Brain microvascular endothelial cell (primary cell): Measurements from ENCODE around the gene KCNMA1.

ENCODE experiments used
- DNase-seq: peaks from one replicate; pipeline ENCODE4 v3.0.0-alpha.2; 2020
- H3K27ac ChIP-seq: fragments of 250-450 bp; sonication (Bioruptor Pico); 2 replicates; pipeline ENCODE4 v1.5.1; 2020; ENCODE audit warnings: mild to moderate bottlenecking, moderate library complexity
- H3K27me3 ChIP-seq: fragments of 250-450 bp; sonication (Bioruptor Pico); replicated peaks from 2 replicates; pipeline ENCODE4 v1.5.1; 2020; ENCODE audit warnings: mild to moderate bottlenecking
- H3K36me3 ChIP-seq: fragments of 250-450 bp; sonication (Bioruptor Pico); replicated peaks from 2 replicates; pipeline ENCODE4 v1.5.1; 2020; ENCODE audit warnings: mild to moderate bottlenecking
- H3K4me3 ChIP-seq: 2 replicates; pipeline ENCODE4 v1.5.1; 2011; ENCODE audit warnings: low read depth, mild to moderate bottlenecking, control low read depth, low read length, moderate library complexity
- CTCF ChIP-seq: IDR thresholded peaks from 2 replicates; pipeline ENCODE4 v1.5.1; 2011; ENCODE audit warnings: low read depth, mild to moderate bottlenecking, moderate library complexity, low read length, control low read depth, inconsistent platforms; ENCODE audit errors: missing control alignments
- in situ Hi-C: cut with HindIII; loops from 2 replicates; pipeline ENCODE4 v1.10.0; 2017; ENCODE audit warnings: low sequenced_read_pairs, low pct_ligation_motif_present

KCNMA1 gene

GRCh38 chr10:77010430-77010829 is 627.2 kb downstream of the KCNMA1 start:
- no peaks in the 10 kb centered on the region for H3K36me3 ChIP-seq
- no peak for DNase-seq
- H3K27me3 ChIP-seq, result no peaks in the 10 kb centered on the region
- no peak for TF ChIP-seq CTCF
- no peak overlapping the region for H3K4me3 ChIP-seq
- in situ Hi-C loops, result no loop called here
- no peak overlapping the region for H3K27ac ChIP-seq

GRCh38 chr10:77007834-77008233 is 629.8 kb downstream of the KCNMA1 start:
- H3K36me3 ChIP-seq, result no peaks in the 10 kb centered on the region
- no peak overlapping the region for H3K4me3 ChIP-seq
- no peak overlapping the region for H3K27ac ChIP-seq
- no peaks in the 10 kb centered on the region for H3K27me3 ChIP-seq
- no peak for DNase-seq
- in situ Hi-C loops, result no loop called here
- TF ChIP-seq CTCF, result no peak

DNA sequence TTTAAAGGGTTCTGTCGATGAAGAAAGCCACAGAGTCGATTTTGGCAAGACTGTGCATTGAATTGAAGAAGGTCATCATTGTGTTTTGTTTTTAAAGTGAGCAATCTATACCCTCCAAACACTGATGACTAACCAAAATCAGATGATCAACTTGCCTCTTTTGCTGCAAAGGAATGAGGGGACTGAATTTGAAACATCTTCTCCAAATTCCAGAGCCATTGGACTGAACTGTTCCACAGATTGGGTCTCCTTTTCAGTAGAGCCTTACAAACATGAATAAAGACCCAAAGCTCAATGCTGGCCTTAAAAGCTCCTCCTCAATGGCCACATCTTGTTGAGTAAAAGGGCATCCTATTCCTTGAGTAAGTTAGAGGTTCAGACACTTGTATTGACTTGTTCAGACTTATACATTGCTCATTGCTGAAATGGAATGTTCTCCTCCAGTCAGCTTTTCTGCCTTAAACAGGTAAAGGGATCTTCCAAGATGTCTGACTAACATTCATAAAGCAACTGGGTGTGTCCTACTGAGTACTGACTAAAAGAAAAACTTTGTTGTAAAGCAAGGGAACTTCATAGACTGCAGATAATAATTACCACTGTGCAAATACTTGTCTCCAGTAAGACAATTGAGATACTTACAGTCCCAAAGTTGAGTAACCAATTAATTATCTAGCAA is 630.6 kb downstream of the KCNMA1 start:
- Histone ChIP-seq H3K27me3 (no peaks in the 10 kb centered on the region), H3K27ac (no peak overlapping the region), H3K36me3 (no peaks in the 10 kb centered on the region), H3K4me3 (no peak overlapping the region)
- in situ Hi-C loops, result no loop called here
- DNase-seq, result no peak
- TF ChIP-seq CTCF, result no peak

DNA sequence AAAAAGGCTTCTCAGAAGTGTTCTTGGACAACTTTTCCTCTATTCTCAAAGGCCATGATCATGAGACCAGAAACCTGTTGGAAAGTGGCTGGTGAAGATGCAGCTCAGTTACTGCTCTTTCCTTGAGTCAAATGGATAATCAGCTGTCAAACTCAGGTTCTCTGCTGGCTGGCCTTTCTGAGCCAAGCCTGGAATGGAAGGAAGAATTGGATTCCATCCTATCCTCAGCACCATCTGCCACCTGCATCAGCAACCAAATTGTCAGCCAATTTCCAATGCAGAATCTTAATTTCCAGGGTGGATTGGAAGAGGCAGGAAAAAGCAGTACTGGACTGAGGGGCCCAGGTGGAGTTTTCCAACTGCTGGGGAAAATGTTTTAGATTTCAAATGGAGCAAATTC is 631.7 kb downstream of the KCNMA1 start:
- Histone ChIP-seq H3K27ac (no peak overlapping the region), H3K4me3 (no peak overlapping the region), H3K27me3 (no peaks in the 10 kb centered on the region), H3K36me3 (no peaks in the 10 kb centered on the region)
- DNase-seq, result no peak
- no peak for TF ChIP-seq CTCF
- in situ Hi-C loops, result no loop called here

GRCh38 chr10:77004917-77005564 is 632.6 kb downstream of the KCNMA1 start:
- peak; percentile 45 for DNase-seq
- no peak overlapping the region for H3K4me3 ChIP-seq

More at GRCh38 chr10:77004917-77005564, 632.6 kb downstream of the KCNMA1 start:
- H3K27ac ChIP-seq, result no peak overlapping the region
- H3K27me3 ChIP-seq, result no peaks in the 10 kb centered on the region
- in situ Hi-C loops, result no loop called here
- H3K36me3 ChIP-seq, result no peaks in the 10 kb centered on the region
- peak; percentile 80 for TF ChIP-seq CTCF
